GM21619 (cell line): ENCODE data around the gene ARHGAP31.
A peak's percentile ranks its signal among the peaks of the same experiment; 100 is the strongest.
"Not testable (repeated sequence)": the region's sequence is repeated elsewhere in the genome, so short reads cannot be mapped to it uniquely, and the experiment has no call there.

Source experiments
- ATAC-seq: cut with Tn5 transposase; IDR thresholded peaks from one replicate; pipeline ENCODE4 v1.9.1; 2021; ENCODE audit not compliant: unreplicated experiment

Gene ARHGAP31

GRCh38 chr3:119347036-119347435 lies 52.9 kb downstream of the ARHGAP31 start:
- ATAC-seq, result no peak

GRCh38 chr3:119349354-119350041 lies 55.3 kb downstream of the ARHGAP31 start:
- ATAC-seq, result no peak

GRCh38 chr3:119350114-119350513 lies 55.9 kb downstream of the ARHGAP31 start:
- ATAC-seq, result no peak

GRCh38 chr3:119351581-119351980 lies 57.4 kb downstream of the ARHGAP31 start:
- ATAC-seq, result no peak

GRCh38 chr3:119352034-119352609 lies 57.9 kb downstream of the ARHGAP31 start:
- peak; percentile 97 for ATAC-seq

- ATAC-seq, result peak; percentile 17
Observed at GRCh38 chr3:119352863-119353527, 58.8 kb downstream of the ARHGAP31 start.

GRCh38 chr3:119355608-119356007 lies 61.4 kb downstream of the ARHGAP31 start:
- not testable (repeated sequence) for ATAC-seq

- ATAC-seq, result no peak
Observed at GRCh38 chr3:119356646-119357045, 62.5 kb downstream of the ARHGAP31 start.

- no peak for ATAC-seq
Observed at GRCh38 chr3:119357190-119357589, 63.0 kb downstream of the ARHGAP31 start.

- peak; percentile 82 for ATAC-seq
Observed at GRCh38 chr3:119359476-119360326, 65.5 kb downstream of the ARHGAP31 start.

GRCh38 chr3:119360736-119361462 lies 66.7 kb downstream of the ARHGAP31 start:
- ATAC-seq, result no peak

GRCh38 chr3:119362010-119362409 lies 67.8 kb downstream of the ARHGAP31 start:
- ATAC-seq, result no peak

GRCh38 chr3:119362940-119363725 lies 69.0 kb downstream of the ARHGAP31 start:
- no peak for ATAC-seq

GRCh38 chr3:119364401-119364800 lies 70.2 kb downstream of the ARHGAP31 start:
- no peak for ATAC-seq

GRCh38 chr3:119365418-119365817 lies 71.2 kb downstream of the ARHGAP31 start:
- ATAC-seq, result no peak

GRCh38 chr3:119367000-119367399 lies 72.8 kb downstream of the ARHGAP31 start:
- ATAC-seq, result no peak

GRCh38 chr3:119368298-119368697 lies 74.1 kb downstream of the ARHGAP31 start:
- no peak for ATAC-seq

GRCh38 chr3:119371786-119372185 lies 77.6 kb downstream of the ARHGAP31 start:
- not testable (repeated sequence) for ATAC-seq

GRCh38 chr3:119375106-119375505 lies 80.9 kb downstream of the ARHGAP31 start:
- ATAC-seq, result no peak

- ATAC-seq, result no peak
Observed at GRCh38 chr3:119375510-119375909, 81.3 kb downstream of the ARHGAP31 start.
